D721Med (cell line): ENCODE results near the gene DHX35.

Experiments
- DNase-seq: peaks from one replicate; pipeline ENCODE4 v3.0.0; 2011; ENCODE audit warnings: low spot score; ENCODE audit not compliant: insufficient read length
- FAIRE-seq: peaks from 2 replicates; lab custom pipeline; 2011; peaks lifted over from hg19 to GRCh38; lab: Jason Lieb, UNC
- TF ChIP-seq, protein P1 (sequence below): IDR thresholded peaks from 2 replicates; pipeline ENCODE4 v1.5.1; 2012; ENCODE audit warnings: mild to moderate bottlenecking, control low read depth; ENCODE audit not compliant: insufficient read depth; ENCODE audit errors: missing control alignments

The DHX35 gene

DNA sequence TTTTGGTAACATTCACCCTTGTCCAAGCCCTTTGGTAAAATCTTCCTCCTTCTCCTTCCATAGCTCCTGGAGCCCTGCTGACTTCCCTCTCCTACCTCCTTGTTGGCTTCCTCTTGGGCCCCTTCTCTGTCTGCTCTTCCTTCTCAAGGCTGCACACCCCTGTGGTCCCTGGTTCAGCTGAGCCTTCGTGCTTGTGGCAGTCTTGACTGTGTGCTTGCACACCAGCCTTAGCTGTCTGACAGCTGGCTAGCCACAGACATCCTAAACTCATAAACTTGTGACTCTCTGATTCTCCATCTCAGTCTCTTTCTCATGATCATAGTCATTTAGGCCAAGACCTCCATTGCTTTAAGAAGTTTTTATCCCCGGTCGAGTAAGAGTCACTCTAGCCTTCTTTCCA is 37.1 kb downstream of the DHX35 start:
- no peak for DNase-seq
- FAIRE-seq, result no peak
- TF ChIP-seq, protein P1, sequence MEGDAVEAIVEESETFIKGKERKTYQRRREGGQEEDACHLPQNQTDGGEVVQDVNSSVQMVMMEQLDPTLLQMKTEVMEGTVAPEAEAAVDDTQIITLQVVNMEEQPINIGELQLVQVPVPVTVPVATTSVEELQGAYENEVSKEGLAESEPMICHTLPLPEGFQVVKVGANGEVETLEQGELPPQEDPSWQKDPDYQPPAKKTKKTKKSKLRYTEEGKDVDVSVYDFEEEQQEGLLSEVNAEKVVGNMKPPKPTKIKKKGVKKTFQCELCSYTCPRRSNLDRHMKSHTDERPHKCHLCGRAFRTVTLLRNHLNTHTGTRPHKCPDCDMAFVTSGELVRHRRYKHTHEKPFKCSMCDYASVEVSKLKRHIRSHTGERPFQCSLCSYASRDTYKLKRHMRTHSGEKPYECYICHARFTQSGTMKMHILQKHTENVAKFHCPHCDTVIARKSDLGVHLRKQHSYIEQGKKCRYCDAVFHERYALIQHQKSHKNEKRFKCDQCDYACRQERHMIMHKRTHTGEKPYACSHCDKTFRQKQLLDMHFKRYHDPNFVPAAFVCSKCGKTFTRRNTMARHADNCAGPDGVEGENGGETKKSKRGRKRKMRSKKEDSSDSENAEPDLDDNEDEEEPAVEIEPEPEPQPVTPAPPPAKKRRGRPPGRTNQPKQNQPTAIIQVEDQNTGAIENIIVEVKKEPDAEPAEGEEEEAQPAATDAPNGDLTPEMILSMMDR, result no peak

DNA sequence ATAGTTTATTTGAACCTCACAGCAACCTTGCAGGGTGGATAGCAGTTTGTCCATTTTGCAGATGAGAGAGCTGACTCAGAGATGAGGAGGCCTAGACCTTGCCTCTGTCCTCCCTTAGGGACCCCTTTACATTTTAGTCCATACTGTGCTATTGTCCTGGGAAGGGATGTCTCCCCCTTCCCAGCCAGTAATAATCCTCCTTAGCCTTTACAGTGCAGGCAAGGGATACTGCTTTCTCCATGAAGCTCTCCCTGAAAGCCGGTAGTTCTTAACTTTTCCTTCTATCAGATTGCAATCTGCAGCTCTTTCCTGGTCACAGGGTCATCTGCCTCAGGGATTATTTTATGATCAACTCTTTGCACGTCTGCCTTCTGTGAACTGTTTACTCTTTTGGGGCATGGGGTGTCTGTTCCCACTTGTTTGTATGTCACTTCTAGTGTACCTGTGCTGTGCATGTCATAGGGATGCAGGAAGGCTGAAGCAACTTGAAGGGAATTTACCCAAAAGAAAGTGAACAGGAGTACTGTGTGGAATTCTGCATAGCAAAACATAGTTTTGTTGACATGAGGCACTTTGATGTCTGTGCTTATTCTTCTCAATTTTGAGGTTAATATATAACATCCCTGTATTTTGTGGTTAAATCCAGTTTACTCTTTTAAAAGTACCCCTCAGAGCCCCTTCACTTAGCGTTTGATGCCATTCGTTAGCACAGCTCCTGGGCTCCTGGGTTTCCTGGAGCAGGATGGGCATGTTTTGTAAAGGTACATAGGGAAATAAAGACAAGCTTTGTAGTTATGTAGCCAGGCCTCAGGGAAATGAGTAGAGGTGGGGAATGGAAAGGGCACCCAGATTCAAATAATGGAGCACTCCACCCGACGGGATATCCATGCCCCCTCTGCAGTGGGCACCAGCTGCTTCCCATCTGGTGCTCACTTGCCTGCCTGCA is 38.1 kb downstream of the DHX35 start:
- DNase-seq (no peak), FAIRE-seq (no peak)
- TF ChIP-seq, protein P1, result no peak

DNA sequence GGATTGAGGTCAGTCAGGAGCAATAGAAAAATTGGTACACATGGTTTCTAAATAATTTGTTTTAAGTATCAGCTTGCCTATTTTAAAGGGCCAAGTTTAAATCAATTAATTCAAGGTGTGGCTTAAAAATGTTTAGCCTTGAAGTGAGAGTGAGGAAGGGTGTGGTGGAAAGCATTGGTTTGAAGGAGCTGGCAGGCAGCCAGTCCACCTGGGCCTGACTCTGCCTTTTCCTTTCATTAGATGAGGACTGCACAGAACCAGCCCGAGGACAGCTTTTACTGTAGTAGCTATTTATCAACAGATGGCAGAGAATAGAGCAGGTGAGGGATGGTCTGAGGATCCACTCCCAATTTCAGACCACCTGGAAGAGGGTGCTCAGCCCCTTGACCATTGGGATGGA is 42.4 kb downstream of the DHX35 start:
- DNase-seq (no peak), FAIRE-seq (no peak)
- TF ChIP-seq, protein P1, result no peak

DNA sequence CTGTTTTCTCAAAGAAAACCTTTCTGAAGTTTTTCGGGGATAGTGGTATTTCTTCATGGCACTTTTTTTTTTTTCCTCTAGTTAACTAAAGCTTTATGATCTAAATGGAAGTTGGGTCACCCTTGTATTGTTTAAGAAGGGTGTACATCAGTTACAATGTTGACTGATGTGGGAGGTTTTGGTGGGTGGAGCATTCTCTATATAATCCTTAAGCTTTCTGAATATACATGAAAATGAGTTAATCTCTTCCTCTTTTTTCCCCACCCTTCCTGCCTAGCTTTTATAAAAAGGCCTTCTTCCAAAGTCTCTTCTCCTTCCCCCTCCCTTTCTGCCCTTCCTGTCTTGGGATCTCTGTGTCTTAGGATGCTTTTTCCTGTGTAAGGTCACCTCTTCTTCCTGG is 47.2 kb downstream of the DHX35 start:
- DNase-seq (no peak), FAIRE-seq (no peak)
- TF ChIP-seq, protein P1, result no peak

DNA sequence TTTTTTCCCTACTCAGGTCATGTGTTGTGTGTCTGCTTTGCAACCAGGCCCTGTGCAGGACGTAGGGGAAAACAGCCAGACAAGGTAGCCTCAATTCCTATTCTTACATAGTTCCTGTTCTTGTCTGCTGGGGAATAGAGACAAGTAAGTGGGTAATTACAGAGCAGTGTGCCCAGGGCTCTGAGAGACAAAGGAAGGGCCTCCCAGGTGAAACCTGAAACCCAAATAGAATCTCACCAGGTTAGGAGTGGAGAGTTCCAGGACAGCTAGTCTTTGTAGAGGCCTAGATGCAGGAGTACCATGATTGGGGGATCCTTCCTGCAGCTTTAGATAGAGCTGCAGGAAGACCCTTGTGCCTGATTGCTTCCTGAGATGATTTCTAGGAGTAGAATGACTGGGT is 48.4 kb downstream of the DHX35 start:
- TF ChIP-seq, protein P1, result no peak
- DNase-seq (no peak), FAIRE-seq (no peak)

DNA sequence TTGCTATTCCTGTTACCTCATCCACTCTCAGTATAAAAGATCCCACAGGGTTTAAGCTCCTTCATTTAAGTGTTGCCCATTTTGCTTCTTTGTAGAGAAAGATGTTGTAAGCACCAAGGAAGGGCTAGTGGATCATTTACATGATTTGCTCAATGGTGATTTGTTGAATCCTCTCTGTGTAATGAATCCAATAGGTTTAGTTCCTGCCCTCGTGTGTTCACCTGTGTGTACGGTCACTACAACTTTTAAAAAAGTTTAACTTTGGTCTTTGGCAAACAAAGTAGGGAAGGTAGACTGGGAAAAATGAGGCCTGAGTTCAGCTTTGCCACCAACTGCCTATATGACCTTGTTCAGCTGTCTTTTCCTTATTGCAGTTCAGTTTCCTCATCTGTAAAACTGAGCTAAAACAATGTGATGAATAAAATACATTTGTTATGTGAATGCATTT is 51.5 kb downstream of the DHX35 start:
- DNase-seq, result no peak
- FAIRE-seq, result no peak
- TF ChIP-seq, protein P1, result no peak

DNA sequence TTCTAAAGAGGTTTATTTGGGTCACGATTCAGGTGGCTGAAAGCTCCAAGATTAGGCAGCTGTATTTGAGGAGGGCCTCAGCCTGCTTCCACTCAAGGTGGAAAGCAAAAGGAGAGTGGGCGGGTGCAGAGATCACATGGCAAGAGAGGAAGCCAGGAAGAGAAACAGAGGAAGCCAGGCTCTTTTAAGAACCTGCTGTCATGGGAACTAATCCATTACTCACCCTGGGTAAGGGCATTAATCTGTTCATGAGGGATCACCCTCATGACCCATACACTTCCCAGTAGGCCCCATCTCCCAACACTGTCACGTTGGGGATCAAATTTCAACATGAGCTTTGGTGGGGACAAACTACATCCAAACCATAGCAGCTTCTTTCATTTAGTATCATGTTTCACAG is 53.9 kb downstream of the DHX35 start:
- DNase-seq, result no peak
- TF ChIP-seq, protein P1, result no peak
- no peak for FAIRE-seq
